Bronchial epithelial cell (primary cell): ENCODE data around the gene OPCML. TPM values are rescaled to one million over a fixed set of nuclear protein-coding genes. Genes with fewer than 3 reads are reported as not detected.

Experiments used
- DNase-seq: peaks from one replicate; pipeline ENCODE4 v3.0.0-alpha.2; 2010; ENCODE audit warnings: low read depth
- FAIRE-seq: peaks from 2 replicates; lab custom pipeline; 2011; peaks lifted over from hg19 to GRCh38; lab: Jason Lieb, UNC
- H3K27me3 ChIP-seq: 2 replicates; pipeline ENCODE4 v1.5.1; 2011; ENCODE audit warnings: low read length; ENCODE audit not compliant: control insufficient read depth, insufficient read depth
- H3K36me3 ChIP-seq: 2 replicates; pipeline ENCODE4 v1.5.1; 2011; ENCODE audit warnings: low read length; ENCODE audit not compliant: control insufficient read depth, insufficient read depth
- H3K4me3 ChIP-seq: 2 replicates; pipeline ENCODE4 v1.5.1; 2011; ENCODE audit warnings: mild to moderate bottlenecking, low read depth, low read length, control low read depth
- CTCF ChIP-seq: IDR thresholded peaks from 2 replicates; pipeline ENCODE4 v1.5.1; 2011; ENCODE audit warnings: mild to moderate bottlenecking, moderate library complexity, low read length, control low read depth, inconsistent platforms; ENCODE audit not compliant: insufficient read depth, severe bottlenecking
- total RNA-seq: library from RNA; depleted of rRNA; stranded (reverse); fragments of >200 nt; gene quantifications from 2 replicates; pipeline ENCODE4 v1.2.1, GENCODE V29; 2014

The OPCML gene
- total RNA-seq, 1 donor from 2014 or later = not detected

- peak; percentile 89 for DNase-seq
- no peak for TF ChIP-seq CTCF
- Histone ChIP-seq H3K36me3 (no peaks in the 10 kb centered on the region), H3K27me3 (no peaks in the 10 kb centered on the region), H3K4me3 (no peak overlapping the region)
- FAIRE-seq = no peak
Observed at GRCh38 chr11:132866783-132867545, 665.3 kb downstream of the OPCML start.

GRCh38 chr11:132865623-132866022 lies 666.7 kb downstream of the OPCML start:
- DNase-seq = no peak
- Histone ChIP-seq H3K36me3 (no peaks in the 10 kb centered on the region), H3K27me3 (no peaks in the 10 kb centered on the region), H3K4me3 (no peak overlapping the region)
- FAIRE-seq = no peak
- TF ChIP-seq CTCF = no peak

- no peaks in the 10 kb centered on the region for H3K36me3 ChIP-seq
- no peak for TF ChIP-seq CTCF
- no peaks in the 10 kb centered on the region for H3K27me3 ChIP-seq
- FAIRE-seq = no peak
- no peak overlapping the region for H3K4me3 ChIP-seq
- DNase-seq = no peak
Observed at GRCh38 chr11:132864811-132865576, 667.3 kb downstream of the OPCML start.

GRCh38 chr11:132862933-132863332 lies 669.4 kb downstream of the OPCML start:
- Histone ChIP-seq H3K27me3 (no peaks in the 10 kb centered on the region), H3K4me3 (no peak overlapping the region), H3K36me3 (no peaks in the 10 kb centered on the region)
- FAIRE-seq = no peak
- DNase-seq = peak; percentile 75
- TF ChIP-seq CTCF = no peak

GRCh38 chr11:132862137-132862536 lies 670.2 kb downstream of the OPCML start:
- no peak for FAIRE-seq
- no peak for TF ChIP-seq CTCF

More at GRCh38 chr11:132862137-132862536, 670.2 kb downstream of the OPCML start:
- Histone ChIP-seq H3K27me3 (no peaks in the 10 kb centered on the region), H3K4me3 (no peak overlapping the region), H3K36me3 (no peaks in the 10 kb centered on the region)
- DNase-seq = no peak
